Suprapubic skin (tissue), 4 donors: Measurements from ENCODE around the gene MAN1C1.

Source experiments
- EP300 ChIP-seq: sonication (generic); formaldehyde crosslinking; IDR thresholded peaks from one replicate; pipeline ENCODE4 v1.6.1; 2017; ENCODE audit warnings: antibody characterized with exemption
- POLR2A ChIP-seq, 2 donors: fragments of 450-650 bp; IDR thresholded peaks; one replicate each; pipeline ENCODE4 v1.6.1; 2017; ENCODE audit warnings: antibody characterized with exemption in 2 of 2, mild to moderate bottlenecking in 2 of 2, moderate library complexity in 2 of 2
- POLR2AphosphoS5 ChIP-seq, 3 donors: sonication (generic); formaldehyde crosslinking; IDR thresholded peaks; one replicate each; pipeline ENCODE4 v1.6.1; 2017; ENCODE audit warnings: antibody characterized with exemption in 3 of 3
- TF ChIP-seq, protein P1 (sequence below), 2 donors: fragments of 200-600 bp in 1 of 2; fragments of 450-650 bp in 1 of 2; sonication (generic) in 1 of 2; IDR thresholded peaks; one replicate each; pipeline ENCODE4 v1.5.1; 2016 to 2019; ENCODE audit warnings: antibody characterized with exemption in 2 of 2, mild to moderate bottlenecking in 1 of 2, moderate library complexity in 1 of 2

- TF ChIP-seq, protein P1, sequence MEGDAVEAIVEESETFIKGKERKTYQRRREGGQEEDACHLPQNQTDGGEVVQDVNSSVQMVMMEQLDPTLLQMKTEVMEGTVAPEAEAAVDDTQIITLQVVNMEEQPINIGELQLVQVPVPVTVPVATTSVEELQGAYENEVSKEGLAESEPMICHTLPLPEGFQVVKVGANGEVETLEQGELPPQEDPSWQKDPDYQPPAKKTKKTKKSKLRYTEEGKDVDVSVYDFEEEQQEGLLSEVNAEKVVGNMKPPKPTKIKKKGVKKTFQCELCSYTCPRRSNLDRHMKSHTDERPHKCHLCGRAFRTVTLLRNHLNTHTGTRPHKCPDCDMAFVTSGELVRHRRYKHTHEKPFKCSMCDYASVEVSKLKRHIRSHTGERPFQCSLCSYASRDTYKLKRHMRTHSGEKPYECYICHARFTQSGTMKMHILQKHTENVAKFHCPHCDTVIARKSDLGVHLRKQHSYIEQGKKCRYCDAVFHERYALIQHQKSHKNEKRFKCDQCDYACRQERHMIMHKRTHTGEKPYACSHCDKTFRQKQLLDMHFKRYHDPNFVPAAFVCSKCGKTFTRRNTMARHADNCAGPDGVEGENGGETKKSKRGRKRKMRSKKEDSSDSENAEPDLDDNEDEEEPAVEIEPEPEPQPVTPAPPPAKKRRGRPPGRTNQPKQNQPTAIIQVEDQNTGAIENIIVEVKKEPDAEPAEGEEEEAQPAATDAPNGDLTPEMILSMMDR (IDR thresholded peaks at IDR 0.05), result no peak
- no peak for TF ChIP-seq POLR2AphosphoS5 (IDR thresholded peaks at IDR 0.05)
- TF ChIP-seq POLR2A (IDR thresholded peaks at IDR 0.05), result no peak
- no peak for TF ChIP-seq EP300
These were observed 86.5 kb downstream of the MAN1C1 start for GRCh38 chr1:25703041-25703440.
